HG02973 (cell line): ENCODE data around the gene MLLT6.

Source experiments
- ATAC-seq: cut with Tn5 transposase; IDR thresholded peaks from one replicate; pipeline ENCODE4 v1.9.1; 2021; ENCODE audit warnings: moderate library complexity; ENCODE audit not compliant: unreplicated experiment

MLLT6 gene

DNA sequence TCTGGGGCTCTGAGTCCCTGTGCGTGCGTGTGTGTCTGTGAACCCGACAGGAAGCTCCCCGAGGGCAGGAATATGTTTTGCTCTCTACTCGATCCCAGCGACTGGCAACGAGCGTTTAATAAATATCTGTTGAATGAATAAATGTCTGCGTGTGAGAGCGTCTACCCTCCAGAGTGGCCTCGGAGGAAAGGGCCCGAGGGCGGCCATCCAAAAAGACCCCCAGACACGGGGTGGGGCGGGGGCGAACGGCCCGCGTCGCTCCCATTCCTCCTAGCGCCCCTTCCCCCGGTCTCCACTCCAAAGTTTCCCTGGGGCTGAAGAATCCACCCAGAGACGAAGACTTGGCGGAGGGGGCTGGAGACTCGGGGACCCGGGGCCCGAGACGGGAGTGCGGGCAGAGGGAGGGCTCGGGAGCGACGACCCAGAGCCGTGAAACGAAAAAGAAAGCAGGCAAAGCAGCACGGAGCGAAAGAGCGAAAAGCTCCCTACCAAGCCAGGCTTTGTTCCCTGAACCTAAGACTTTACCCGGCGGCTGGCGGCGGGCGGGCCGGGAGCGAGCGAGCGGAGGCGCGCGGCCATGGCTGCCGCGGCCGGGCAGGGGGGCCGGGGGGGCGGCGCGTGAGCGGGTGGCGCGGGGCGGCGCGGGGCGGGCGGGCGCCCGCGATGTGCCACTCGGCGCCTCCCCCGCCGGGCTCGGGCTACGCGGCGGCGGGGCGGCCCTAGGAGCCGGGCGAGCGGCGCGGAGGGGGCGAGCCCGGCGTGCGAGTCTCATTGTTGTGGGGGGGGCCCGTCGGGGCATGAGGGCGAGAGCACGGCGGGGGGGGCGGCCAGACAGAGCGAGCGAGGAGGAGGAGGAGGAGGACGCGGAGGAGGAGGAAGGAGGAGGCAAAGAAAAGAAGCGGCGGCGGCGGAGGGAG is at the start of gene MLLT6:
TSS of gene MLLT6 (plus strand) at position 668 of the 917 bp plus-strand sequence. CDS start 360 bp downstream, outside the sequence.
- ATAC-seq, result no peak

- ATAC-seq, result no peak
Measured at GRCh38 chr17:38656959-38657823, 47.9 kb upstream of the MLLT6 start.

DNA sequence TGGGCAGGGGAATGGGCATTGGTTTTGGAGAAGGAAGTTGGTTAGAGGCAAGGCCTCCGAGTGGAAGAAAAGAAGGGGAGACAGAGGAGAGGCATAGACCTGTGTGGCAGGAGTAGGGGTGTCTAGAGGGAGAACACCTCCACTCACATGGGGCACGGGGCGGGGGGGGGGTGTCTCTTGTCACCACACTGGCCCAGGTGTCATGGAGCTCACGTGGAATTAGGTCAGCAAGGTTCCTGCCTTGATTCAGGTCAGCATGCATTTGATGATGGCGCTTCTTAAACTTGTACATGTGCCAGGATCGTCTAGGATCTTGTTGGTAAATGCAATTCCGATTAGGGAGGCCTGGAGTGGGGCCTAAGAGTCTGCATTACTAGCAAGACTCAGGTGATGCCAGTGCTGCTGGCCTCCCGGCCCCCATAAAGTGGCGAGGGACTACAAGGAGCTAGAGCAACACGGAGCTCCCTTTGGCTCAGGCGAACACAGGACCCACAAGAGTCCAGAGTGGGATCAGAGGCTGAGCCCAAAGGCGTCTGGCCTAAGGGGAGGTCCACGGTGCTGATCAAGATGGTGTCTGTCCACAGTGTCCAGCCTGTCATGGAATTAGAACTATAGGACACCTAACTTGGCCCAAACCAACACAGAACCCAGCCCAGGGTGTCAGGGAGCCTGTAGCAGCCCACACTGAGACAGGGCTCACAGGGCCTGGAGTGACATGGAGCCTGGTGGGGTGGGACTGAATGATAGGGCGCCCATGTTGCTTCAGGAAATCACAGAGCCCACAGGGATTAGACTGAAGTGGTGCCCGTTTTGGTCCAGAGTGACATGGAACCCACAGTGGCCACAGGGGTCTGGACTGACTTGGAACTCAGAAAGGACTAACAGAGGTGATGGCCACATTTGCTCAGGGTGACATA is 47.0 kb upstream of the MLLT6 start:
- ATAC-seq, result no peak

- ATAC-seq, result no peak
Measured at GRCh38 chr17:38658741-38659345, 46.2 kb upstream of the MLLT6 start.

DNA sequence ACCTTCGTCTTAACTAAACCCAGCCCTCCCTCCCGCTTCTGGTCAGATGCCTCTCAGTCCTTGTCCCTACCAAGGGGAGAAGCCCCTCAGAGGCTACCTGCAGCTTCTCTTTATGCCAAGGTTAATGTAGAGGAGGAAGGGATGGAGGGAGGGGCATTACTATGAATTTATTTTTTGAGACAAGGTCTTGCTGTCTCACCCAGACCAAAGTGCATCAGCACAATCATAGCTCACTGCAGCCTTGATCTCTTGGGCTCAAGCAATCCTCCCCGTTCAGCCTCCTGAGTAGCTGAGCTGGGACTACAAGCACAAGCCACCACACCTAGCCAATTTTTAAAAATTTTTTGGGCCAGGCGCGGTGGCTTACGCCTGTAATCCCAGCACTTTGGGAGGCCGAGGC is 45.7 kb upstream of the MLLT6 start:
- no peak for ATAC-seq

- no peak for ATAC-seq
Measured at GRCh38 chr17:38660097-38661025, 44.7 kb upstream of the MLLT6 start.

DNA sequence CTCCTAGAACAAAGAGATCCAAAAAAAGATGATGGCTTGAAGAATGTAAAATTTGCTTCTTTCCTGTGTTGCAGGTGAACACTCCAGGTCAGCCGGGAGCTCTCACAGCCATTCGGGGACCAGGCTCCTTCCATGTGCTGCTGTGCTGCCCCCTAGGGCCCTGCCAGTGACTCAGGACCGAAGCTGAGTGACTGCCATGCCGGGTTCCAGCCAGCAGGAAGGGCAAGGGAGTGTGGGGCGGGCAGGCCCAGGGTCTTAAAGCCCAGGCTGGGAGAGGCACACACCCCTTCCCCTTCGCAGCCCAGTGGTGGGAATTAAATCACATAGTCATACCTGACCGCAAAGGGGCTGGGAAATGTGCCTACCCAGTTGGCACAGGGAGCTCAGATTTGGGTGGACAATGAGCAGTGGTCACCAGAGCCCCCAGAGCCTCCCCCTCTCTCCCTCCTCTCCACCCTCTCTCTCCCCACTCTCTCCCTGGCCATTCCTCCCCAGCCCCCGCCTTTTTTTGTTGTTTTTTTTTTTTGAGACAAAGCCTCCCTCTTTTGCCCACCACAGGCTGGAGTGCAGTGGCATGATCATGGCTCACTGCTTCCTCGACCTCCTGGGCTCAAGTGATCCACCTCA is 41.8 kb upstream of the MLLT6 start:
- no peak for ATAC-seq

DNA sequence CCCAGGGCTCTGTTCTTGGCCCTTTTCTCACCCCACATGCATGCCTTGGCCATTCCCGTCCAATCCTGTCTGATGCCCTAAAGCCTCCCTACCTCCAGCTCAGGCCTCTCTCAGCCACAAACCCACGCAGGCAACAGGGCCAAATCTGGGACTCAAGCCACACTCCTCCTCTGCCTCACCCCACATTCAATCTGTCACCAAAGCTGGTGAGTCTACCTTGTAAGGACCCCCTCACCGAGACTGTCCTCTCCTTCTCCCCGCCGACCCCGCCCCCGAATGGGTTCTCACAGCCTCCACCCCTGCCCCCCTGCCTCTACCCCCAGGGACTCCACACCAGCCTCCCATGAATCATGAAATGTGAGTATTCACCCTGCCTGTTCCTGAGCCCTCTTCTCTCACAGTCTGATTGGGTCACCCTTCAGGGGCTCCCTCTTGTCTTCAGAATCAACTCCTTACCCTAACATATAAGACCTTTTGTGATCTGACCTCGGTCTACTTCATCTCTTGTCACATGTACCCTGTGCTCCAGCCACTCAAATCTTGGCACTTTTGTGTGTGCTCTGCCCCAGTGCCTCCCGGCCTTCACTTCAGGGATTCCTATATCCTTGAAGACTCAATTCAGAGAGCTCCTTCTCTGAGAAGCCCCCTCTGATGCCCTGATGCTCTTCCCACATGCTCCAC is 41.0 kb upstream of the MLLT6 start:
- no peak for ATAC-seq

DNA sequence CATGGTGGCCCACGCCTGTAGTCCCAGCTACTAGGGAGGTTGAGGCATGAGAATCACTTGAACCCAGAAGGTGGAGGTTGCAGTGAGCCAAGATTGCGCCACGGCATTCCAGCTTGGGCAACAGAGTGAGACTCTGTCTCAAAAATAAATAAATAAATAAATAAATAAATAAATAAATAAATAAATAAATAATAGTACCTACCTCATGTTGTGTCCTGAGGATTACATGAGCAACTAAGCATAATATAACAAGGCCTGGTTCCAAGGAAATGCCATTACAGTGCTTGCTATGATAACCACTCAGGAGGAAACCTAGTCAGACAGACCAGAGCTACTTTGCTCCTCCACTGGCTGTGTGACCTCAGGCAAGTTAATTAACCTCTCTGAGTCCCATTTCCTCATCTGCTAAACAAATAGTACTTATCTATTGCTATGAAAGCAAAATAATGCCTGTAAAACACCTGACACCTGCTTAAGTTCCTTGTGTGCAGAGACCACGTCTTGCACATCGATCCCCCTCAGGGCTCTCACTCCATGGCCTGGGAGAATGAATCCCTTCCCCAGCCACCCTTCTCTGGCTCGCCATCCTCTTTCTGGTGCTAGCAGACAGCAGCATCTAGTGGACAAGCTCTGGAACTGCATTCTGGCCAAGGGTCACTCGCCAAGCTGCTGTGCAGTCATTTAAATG is 37.8 kb upstream of the MLLT6 start:
- ATAC-seq, result no peak

- ATAC-seq, result no peak
Measured at GRCh38 chr17:38667787-38668122, 37.3 kb upstream of the MLLT6 start.

- ATAC-seq, result no peak
Measured at GRCh38 chr17:38669520-38669919, 35.6 kb upstream of the MLLT6 start.

DNA sequence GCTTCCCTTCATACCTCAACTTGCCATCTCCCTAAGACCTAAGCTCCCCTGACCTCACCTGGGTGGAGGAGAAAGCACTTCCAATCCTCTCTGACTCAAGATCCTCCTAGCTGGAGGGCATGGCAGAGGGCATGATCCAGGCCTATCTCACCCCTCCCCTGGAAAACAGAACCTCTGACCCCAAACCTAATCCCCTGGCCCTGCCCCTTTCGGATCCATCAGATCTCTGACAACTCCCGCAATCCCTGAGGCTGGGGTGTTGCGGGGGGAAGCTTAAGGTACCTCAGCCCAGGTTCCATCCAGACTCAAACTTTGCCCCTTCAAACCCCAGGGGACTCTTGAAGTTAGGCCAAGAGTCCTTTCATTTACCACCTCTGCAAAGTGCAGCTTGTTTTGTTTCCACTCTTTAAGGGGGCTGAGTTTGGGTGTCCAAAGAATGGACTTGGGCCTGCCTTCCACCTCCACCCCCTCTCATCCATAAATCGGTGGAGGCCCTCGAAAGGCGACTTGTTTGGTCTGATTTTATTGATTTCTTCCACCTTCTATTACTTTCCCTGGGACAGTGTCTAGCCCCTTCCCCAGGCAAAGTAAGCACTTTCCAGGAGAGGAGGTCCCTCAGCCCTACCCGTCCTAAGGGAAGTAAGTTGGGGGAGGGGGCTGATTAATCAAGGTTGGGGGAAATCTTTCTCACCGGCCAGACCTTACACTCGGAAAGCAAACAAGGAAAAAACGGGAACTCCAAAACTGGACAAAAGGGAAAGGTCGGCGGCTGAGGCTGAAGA is 32.9 kb upstream of the MLLT6 start:
- ATAC-seq, result no peak

GRCh38 chr17:38672788-38673706 is 32.0 kb upstream of the MLLT6 start:
- no peak for ATAC-seq

DNA sequence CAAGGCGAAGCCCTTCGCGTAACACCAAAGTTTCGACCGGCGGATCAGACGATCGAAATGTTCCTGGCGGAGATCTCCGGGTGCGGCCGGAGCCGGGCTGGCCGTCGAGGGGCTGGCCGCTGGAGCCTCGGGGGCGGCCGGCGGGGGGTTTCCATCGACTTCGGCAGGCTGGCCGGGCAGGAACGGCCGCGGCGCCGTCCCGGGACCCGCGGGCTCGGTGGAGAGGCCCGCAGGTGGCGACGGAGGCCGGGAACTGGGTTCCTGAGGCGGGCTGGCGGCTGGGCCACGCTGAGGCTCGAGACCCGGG is 31.4 kb upstream of the MLLT6 start:
- ATAC-seq, result no peak

- ATAC-seq, result peak; percentile 8
Measured at GRCh38 chr17:38674014-38674748, 30.9 kb upstream of the MLLT6 start.
